IMR-90 (cell line): Measurements from ENCODE around the gene ZEB2. TPM values are rescaled to one million over a fixed set of nuclear protein-coding genes. Genes with fewer than 3 reads are reported as not detected.

Experiments
- ATAC-seq: fragments of 200-7000 bp; cut with Tn5 transposase; 2 replicates; pipeline ENCODE4 v1.9.1; 2020; ENCODE audit warnings: low read depth, mild to moderate bottlenecking, moderate library complexity
- BruUV-seq: library from RNA; stranded (reverse); fragments of 400-500 nt; replicated peaks from 2 replicates; lab custom pipeline; 2021; lab: Mats Ljungman, UMichigan
- CTCF ChIA-PET: fragments of 300-600 bp; formaldehyde crosslinking; extraction: SDS; loops from one replicate; lab custom pipeline; 2021; ENCODE audit warnings: antibody characterized with exemption; lab: Yijun Ruan, JAX
- POLR2A ChIA-PET: fragments of 300-600 bp; sonication (Branson Sonifier 250); formaldehyde crosslinking; loops from one replicate; lab custom pipeline; 2022; ENCODE audit warnings: antibody characterized with exemption; ENCODE audit not compliant: unreplicated experiment; lab: Charles Lee
- DNase-seq: peaks from one replicate; pipeline ENCODE4 v3.0.0; 2013
- H2AFZ ChIP-seq: replicated peaks from 2 replicates; pipeline ENCODE3; 2013; ENCODE audit warnings: low read length, mild to moderate bottlenecking; ENCODE audit not compliant: poor library complexity
- H2AK5ac ChIP-seq: 2 replicates; pipeline ENCODE4 v1.6.1; 2013; ENCODE audit warnings: low read depth, low read length, inconsistent platforms
- H2AK9ac ChIP-seq: replicated peaks from 2 replicates; pipeline ENCODE3; 2013; ENCODE audit warnings: mild to moderate bottlenecking, low read depth, low read length, moderate library complexity; ENCODE audit not compliant: poor library complexity
- H2BK120ac ChIP-seq: 2 replicates; pipeline ENCODE4 v1.6.1; 2013; ENCODE audit warnings: low read depth, low read length, inconsistent platforms
- H2BK15ac ChIP-seq: 3 replicates; pipeline ENCODE4 v1.6.1; 2013; ENCODE audit warnings: low read depth, low read length, inconsistent platforms
- H2BK20ac ChIP-seq: 2 replicates; pipeline ENCODE4 v1.6.1; 2013; ENCODE audit warnings: low read depth, mild to moderate bottlenecking, inconsistent platforms, low read length, moderate library complexity
- H2BK5ac ChIP-seq: 2 replicates; pipeline ENCODE4 v1.6.1; 2013; ENCODE audit warnings: mild to moderate bottlenecking, low read depth, low read length, inconsistent platforms; ENCODE audit not compliant: poor library complexity, severe bottlenecking
- H3K14ac ChIP-seq: replicated peaks from 2 replicates; pipeline ENCODE4 v1.6.1; 2013; ENCODE audit warnings: low read depth, low read length, inconsistent platforms
- H3K18ac ChIP-seq: 2 replicates; pipeline ENCODE4 v1.6.1; 2013; ENCODE audit warnings: low read depth, low read length, control low read depth
- H3K23ac ChIP-seq: 2 replicates; pipeline ENCODE4 v1.6.1; 2013; ENCODE audit warnings: low read depth, low read length, inconsistent platforms
- H3K27ac ChIP-seq: 2 replicates; pipeline ENCODE4 v1.5.1; 2013; ENCODE audit warnings: mild to moderate bottlenecking, control low read depth, low read length; ENCODE audit not compliant: insufficient read depth
- H3K27me3 ChIP-seq: 2 replicates; pipeline ENCODE4 v1.6.1; 2013; ENCODE audit warnings: low read length; ENCODE audit not compliant: control insufficient read depth, insufficient read depth
- H3K36me3 ChIP-seq: 2 replicates; pipeline ENCODE4 v1.6.1; 2013; ENCODE audit warnings: low read length, mixed read lengths; ENCODE audit not compliant: control insufficient read depth, insufficient read depth
- H3K4ac ChIP-seq: 2 replicates; pipeline ENCODE4 v1.6.1; 2013; ENCODE audit warnings: low read depth, low read length, inconsistent platforms
- H3K4me1 ChIP-seq: 2 replicates; pipeline ENCODE4 v1.6.1; 2013; ENCODE audit warnings: low read length, mixed read lengths; ENCODE audit not compliant: control insufficient read depth, insufficient read depth
- H3K4me2 ChIP-seq: 2 replicates; pipeline ENCODE4 v1.6.1; 2013; ENCODE audit warnings: low read depth, mild to moderate bottlenecking, control low read depth, low read length, moderate library complexity
- H3K4me3 ChIP-seq: 2 replicates; pipeline ENCODE4 v1.5.1; 2013; ENCODE audit warnings: low read depth, mild to moderate bottlenecking, control low read depth, low read length, moderate library complexity; ENCODE audit not compliant: insufficient read depth
- H3K56ac ChIP-seq: 2 replicates; pipeline ENCODE4 v1.6.1; 2013; ENCODE audit warnings: low read length, inconsistent platforms; ENCODE audit not compliant: insufficient read depth; ENCODE audit errors: extremely low read depth
- H3K79me1 ChIP-seq, 2 experiments: 2 replicates each; pipeline ENCODE4 v1.6.1; 2013; ENCODE audit warnings: low read length in 2 of 2, inconsistent platforms in 1 of 2, low read depth in 1 of 2
- H3K9ac ChIP-seq: 2 replicates; pipeline ENCODE4 v1.6.1; 2013; ENCODE audit warnings: low read depth, low read length, control low read depth
- H3K9me1 ChIP-seq: 2 replicates; pipeline ENCODE4 v1.6.1; 2013; ENCODE audit warnings: low read length, inconsistent platforms; ENCODE audit not compliant: insufficient read depth
- H3K9me3 ChIP-seq: 2 replicates; pipeline ENCODE4 v1.6.1; 2013; ENCODE audit warnings: low read length; ENCODE audit not compliant: control insufficient read depth, insufficient read depth
- H4K20me1 ChIP-seq: 2 replicates; pipeline ENCODE4 v1.6.1; 2013; ENCODE audit warnings: low read length, inconsistent platforms; ENCODE audit not compliant: insufficient read depth
- H4K5ac ChIP-seq: 2 replicates; pipeline ENCODE4 v1.6.1; 2013; ENCODE audit warnings: mild to moderate bottlenecking, low read depth, low read length, control low read depth
- H4K8ac ChIP-seq, 2 experiments: 2 replicates each; pipeline ENCODE4 v1.6.1; 2013; ENCODE audit warnings: low read depth in 2 of 2, low read length in 2 of 2, control low read depth in 1 of 2, inconsistent platforms in 1 of 2
- H4K91ac ChIP-seq: 2 replicates; pipeline ENCODE4 v1.6.1; 2013; ENCODE audit warnings: low read depth, low read length, inconsistent platforms; ENCODE audit not compliant: insufficient read depth
- CEBPB ChIP-seq: IDR thresholded peaks from 2 replicates; pipeline ENCODE4 v1.6.1; 2012; ENCODE audit warnings: low read depth, low read length, improper control_type of control experiment
- FOS ChIP-seq: fragments of 150-350 bp; IDR thresholded peaks from 2 replicates; pipeline ENCODE4 v1.6.1; 2016; ENCODE audit warnings: low read depth, low read length
- MAZ ChIP-seq: IDR thresholded peaks from 2 replicates; pipeline ENCODE4 v1.6.1; 2012; ENCODE audit warnings: low read depth, mild to moderate bottlenecking, low read length, improper control_type of control experiment, moderate library complexity, borderline replicate concordance
- NFE2L2 ChIP-seq: fragments of 150-350 bp; IDR thresholded peaks from 2 replicates; pipeline ENCODE4 v1.6.1; 2016; ENCODE audit warnings: low read depth, mild to moderate bottlenecking, low read length
- POLR2A ChIP-seq: IDR thresholded peaks from 2 replicates; pipeline ENCODE4 v1.6.1; 2012; ENCODE audit warnings: mild to moderate bottlenecking, low read depth, low read length
- SMC3 ChIP-seq: fragments of 150-350 bp; IDR thresholded peaks from 2 replicates; pipeline ENCODE4 v1.6.1; 2016; ENCODE audit warnings: low read depth, mild to moderate bottlenecking, antibody characterized with exemption, low read length, moderate library complexity
- WGBS, 2 experiments: methylation state at CpG; one replicate each; pipeline versions ENCODE4 v1.1.5 to v1.1.7; 2013; ENCODE audit warnings: missing lambda C conversion rate in 2 of 2; ENCODE audit not compliant: insufficient read length in 1 of 2; ENCODE audit errors: extremely low coverage in 2 of 2; 5-methylcytosine and 5-hydroxymethylcytosine counted together
- dilution Hi-C: fragments of 300-500 bp; cut with HindIII; formaldehyde crosslinking; loops from one replicate; pipeline ENCODE4 v1.14.3; 2018; ENCODE audit warnings: low sequenced_read_pairs; ENCODE audit not compliant: unreplicated experiment
- in situ Hi-C: fragments of 300-500 bp; cut with MboI; formaldehyde crosslinking; loops from 3 replicates; pipeline ENCODE4 v1.14.3; 2019; ENCODE audit warnings: low sequenced_read_pairs, inconsistent platforms, mixed read lengths
- intact Hi-C: fragments of 100-400 bp; cut with micrococcal nuclease; formaldehyde crosslinking; loops from 2 replicates; pipeline ENCODE4 v1.10.0; 2022
- polyA plus RNA-seq, 3 experiments: library from polyadenylated mRNA; depleted of rRNA; stranded (reverse); fragments of >200 nt; gene quantifications; 2 replicates each; pipeline ENCODE4 v1.2.3, GENCODE V29; 2012; ENCODE audit warnings: low replicate concordance in 1 of 3
- total RNA-seq: library from RNA; depleted of rRNA; stranded (reverse); fragments of >200 nt; gene quantifications from 2 replicates; pipeline ENCODE4 v1.2.3, GENCODE V29; 2012

Gene ZEB2
- total and polyA plus RNA-seq, 2 of the 4 experiments (the other 2 are of a cell fraction) = 22.4 to 50.9 TPM

DNA sequence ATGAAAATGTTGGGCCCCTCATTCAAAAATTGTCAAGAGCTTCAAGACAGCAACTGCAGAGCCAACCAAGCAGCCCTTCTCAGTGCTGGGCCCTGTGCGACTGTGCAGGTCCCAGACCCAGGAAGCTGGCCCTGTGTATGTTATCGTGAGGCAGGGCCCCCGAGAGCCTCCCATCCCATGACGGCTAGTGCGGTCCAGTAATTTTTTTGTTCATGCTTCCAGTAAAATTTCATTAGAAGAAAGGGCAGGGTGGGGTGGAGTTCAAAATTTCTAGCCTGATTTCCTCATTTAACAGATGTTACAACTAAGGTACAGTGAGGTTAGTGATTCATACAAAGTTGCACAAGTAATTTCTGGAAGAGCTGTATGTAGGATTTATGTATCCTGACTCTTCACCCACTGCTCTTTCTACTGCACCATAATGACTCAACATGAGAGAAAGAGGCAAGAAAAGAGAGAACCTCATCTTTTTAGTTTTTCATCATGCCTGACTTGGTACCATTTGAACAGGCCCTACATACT, 105.5 kb downstream of the ZEB2 start:
- H4K91ac ChIP-seq = no peak overlapping the region
- H4K20me1 ChIP-seq = no peaks in the 10 kb centered on the region
- H3K18ac ChIP-seq = 0 out of 2 replicates have a peak overlapping the region, but pooled peaks have one; percentile 19
- H2AK5ac ChIP-seq = peak overlapping the region; percentile 6; the same call in 1 of the 2 replicates
- no TSS peak for BruUV-seq
- peaks cover 4% of the 10 kb centered on the region; the same call in 1 of the 2 replicates for H3K36me3 ChIP-seq
- peak overlapping the region; percentile 17; the same call in 1 of the 2 replicates for H4K5ac ChIP-seq
- peak overlapping the region; percentile 51 for H3K27ac ChIP-seq
- H2AFZ ChIP-seq = peak overlapping the region; percentile 73
- no peak overlapping the region for H3K9ac ChIP-seq
- H3K9me1 ChIP-seq = peaks cover 3% of the 10 kb centered on the region
- ChIA-PET CTCF (interaction anchor here (0.5 kb wide), 1 partner anchor 18 kb away, joined by 3 read pairs; no protein-coding TSS in a partner anchor), POLR2A (interaction anchor here (0.5 kb wide), 1 partner anchor 96 kb away, joined by 7 read pairs; no protein-coding TSS in a partner anchor)
- no peak overlapping the region for H3K23ac ChIP-seq
- 53% methylated on average over 2 of the region's 5 CpGs; no CpG with 5 or more reads in 1 of the 2 experiments for WGBS, 2 experiments
- H3K14ac ChIP-seq = peak overlapping the region; percentile 66; the same call in 1 of the 2 replicates
- intact Hi-C loops = no loop called here
- H3K4ac ChIP-seq = peak overlapping the region; percentile 58; the same call in 1 of the 2 replicates
- ATAC-seq = peak; percentile 95
- dilution Hi-C loops = no loop called here
- peak overlapping the region; percentile 66 for H2BK5ac ChIP-seq
- H3K4me2 ChIP-seq = peak overlapping the region; percentile 74
- H3K9me3 ChIP-seq = no peaks in the 10 kb centered on the region
- TF ChIP-seq MAZ (no peak), SMC3 (peak; percentile 9; the same call in 1 of the 2 replicates), POLR2A (no peak), FOS (peak; percentile 89), CEBPB (peak; percentile 98), NFE2L2 (peak; percentile 67; the same call in 1 of the 2 replicates)
- in situ Hi-C loops = no loop called here
- peak overlapping the region; percentile 5; the same call in 1 of the 3 replicates for H2BK15ac ChIP-seq
- H2BK20ac ChIP-seq = peak overlapping the region; percentile 9; the same call in 1 of the 2 replicates
- no peaks in the 10 kb centered on the region for H3K27me3 ChIP-seq
- DNase-seq = peak; percentile 97
- peaks cover 6% of the 10 kb centered on the region for H3K4me1 ChIP-seq
- H3K4me3 ChIP-seq = no peak overlapping the region
- H4K8ac ChIP-seq = peak overlapping the region; percentile 3 to 56; a peak in 2 of 4 replicates
- H3K56ac ChIP-seq = no peak overlapping the region
- H2AK9ac ChIP-seq = peak overlapping the region; percentile 66
- peaks cover 10 to 23% of the 10 kb centered on the region in 2 experiments for H3K79me1 ChIP-seq
- H2BK120ac ChIP-seq = peak overlapping the region; percentile 41; the same call in 1 of the 2 replicates
